Ecto neural progenitor cell (in vitro differentiated cells): ENCODE data around the gene PIP5K1A.
"Not testable (repeated sequence)": the region's sequence is repeated elsewhere in the genome, so short reads cannot be mapped to it uniquely, and the experiment has no call there.

Source experiments
- DNase-seq: peaks from one replicate; pipeline ENCODE4 v3.0.0-alpha.2; 2018; ENCODE audit warnings: low spot score

Gene PIP5K1A

DNA sequence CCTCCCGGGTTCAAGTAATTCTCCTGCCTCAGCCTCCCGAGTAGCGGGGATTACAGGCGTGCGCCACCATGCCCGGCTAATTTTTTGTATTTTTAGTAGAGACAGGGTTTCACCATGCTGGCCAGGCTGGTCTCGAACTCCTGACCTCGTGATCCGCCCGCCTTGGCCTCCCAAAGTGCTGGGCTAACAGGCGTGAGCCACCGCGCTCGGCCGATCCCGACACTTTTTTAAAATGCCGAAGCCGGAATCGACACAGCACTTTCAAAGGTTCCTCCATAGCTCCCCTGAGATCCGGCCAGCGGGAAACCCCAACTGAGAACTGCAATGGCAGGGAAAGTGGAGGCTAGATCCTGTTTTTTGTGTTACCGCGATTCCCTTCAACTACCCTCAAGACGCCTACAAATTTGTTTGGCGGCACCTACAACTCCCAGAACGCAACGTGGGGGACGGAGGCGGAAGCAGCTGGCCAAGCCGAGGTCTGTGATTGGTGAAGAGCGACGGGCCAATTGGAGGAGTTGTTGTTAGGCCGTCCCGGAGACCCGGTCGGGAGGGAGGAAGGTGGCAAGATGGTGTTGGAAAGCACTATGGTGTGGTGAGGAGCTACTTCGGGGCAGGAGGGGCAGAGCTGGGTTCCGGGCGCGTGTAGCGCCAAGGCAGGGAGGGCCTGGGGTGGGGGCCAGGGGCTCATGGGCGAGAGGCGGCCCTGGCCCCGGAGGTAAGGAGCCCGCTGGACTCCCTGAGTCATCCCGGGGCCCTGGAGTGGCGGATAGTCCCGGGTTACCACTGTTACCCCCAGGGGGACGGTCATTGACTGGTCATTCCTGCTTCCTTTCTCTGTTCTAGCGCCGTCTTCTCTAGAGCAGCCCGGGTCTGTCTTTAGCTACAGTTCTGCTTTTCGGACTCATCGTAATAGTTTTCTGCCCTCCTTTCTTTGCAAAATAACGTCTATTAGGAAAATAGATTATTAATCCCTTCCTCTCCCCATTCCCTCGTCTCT is 56.2 kb downstream of the PIP5K1A start, which contains the start of gene PSMD4:
PSMD4 (plus strand) TSS at position 518 of the 997 bp plus-strand sequence; CDS start at position 567, 49 bp downstream.
- DNase-seq, result peak; percentile 96

DNA sequence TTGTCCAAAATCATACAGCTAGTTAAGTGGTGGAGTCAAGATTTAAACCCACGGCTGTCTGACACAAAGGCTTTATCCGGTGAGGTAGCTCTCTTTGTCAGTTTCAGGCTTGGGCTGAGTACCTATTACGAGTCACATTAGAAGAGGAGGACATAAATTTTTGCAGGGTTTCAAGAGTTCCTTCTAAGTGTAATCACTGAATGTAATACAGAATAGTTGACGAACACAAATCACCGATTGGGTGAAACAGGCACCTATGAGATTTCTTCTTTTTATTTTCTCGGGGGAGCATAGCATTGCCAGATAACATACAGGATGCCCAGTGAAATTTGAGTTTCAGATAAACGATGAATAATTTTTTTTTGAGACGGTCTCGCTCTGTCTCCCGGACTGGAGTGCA is 57.0 kb downstream of the PIP5K1A start:
- DNase-seq, result no peak

DNA sequence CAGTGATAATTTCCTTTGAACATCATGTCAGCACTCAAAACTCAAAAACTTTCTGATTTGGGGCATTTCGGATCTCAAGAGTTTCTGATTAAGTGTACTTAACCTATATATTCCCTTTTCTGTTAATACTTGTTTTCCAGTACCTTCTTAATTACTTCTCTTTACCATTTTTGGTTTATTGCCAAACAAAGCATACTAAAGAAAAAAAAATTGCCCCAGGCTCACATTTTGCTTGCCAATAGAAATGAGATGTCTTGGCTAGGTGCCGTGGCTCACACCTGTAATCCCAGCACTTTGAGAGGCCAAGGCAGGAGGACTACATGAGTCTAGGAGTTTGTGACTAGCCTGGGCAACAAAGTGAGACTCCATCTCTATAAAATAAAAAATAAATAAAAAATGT is 61.0 kb downstream of the PIP5K1A start:
- no peak for DNase-seq

DNA sequence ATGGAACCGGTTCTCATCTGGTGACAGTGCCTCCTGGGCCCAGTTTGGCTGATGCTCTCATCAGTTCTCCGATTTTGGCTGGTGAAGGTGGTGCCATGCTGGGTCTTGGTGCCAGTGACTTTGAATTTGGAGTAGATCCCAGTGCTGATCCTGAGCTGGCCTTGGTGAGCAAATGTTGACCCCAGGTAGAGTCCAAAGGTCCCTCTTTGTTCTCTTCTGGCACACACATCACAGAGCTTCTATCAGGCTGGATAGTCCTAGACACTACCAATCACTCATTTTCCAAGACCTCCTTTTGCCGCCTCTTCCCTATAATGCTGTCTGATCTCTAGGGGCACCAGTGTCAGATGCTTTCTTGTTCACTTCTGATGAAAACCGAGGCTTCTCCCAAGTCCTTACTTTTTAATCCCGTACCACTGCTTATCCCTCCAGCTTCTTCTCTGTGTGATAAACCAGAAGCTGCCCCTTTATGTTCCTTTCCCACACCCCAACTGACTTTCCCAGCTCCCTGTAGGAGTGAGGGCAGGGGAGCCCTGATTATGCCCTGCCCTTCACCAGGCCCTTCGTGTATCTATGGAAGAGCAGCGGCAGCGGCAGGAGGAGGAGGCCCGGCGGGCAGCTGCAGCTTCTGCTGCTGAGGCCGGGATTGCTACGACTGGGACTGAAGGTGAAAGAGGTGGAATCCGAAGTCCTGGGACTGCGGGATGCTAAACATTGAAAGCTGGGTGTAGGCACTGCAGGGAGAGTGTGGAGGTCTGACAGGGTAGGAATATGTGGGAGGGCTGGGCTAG is 67.3 kb downstream of the PIP5K1A start:
- DNase-seq, result no peak

DNA sequence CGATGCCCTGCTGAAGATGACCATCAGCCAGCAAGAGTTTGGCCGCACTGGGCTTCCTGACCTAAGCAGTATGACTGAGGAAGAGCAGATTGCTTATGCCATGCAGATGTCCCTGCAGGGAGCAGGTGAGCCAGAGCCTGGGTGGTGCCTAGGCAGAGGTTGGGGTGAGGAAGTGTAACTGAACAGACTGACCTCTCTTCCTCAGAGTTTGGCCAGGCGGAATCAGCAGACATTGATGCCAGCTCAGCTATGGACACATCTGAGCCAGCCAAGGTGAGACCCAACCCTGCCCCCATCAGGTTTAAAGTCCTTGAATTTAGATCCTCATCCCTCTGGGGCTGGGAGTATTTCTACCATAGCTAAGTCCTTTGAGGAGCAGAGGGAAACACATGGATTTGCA is 68.0 kb downstream of the PIP5K1A start:
- no peak for DNase-seq

DNA sequence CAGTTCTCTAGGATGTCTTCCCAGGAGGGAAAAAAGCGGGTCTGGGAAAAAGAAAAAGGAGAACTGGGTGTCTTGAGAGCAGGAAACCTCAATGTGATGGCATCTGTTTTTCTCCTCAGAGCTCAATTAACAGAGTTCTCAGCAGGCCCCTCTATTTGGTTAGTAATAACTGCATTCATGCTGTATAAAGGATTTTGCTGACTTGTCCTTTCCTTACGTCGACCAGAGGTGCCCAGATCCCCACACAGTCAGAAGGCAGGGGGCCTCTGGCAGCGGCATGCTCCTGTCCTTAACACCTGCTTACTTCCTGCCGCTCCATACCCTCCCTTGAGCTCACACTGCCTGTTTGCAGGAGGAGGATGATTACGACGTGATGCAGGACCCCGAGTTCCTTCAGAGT is 68.5 kb downstream of the PIP5K1A start:
- no peak for DNase-seq

DNA sequence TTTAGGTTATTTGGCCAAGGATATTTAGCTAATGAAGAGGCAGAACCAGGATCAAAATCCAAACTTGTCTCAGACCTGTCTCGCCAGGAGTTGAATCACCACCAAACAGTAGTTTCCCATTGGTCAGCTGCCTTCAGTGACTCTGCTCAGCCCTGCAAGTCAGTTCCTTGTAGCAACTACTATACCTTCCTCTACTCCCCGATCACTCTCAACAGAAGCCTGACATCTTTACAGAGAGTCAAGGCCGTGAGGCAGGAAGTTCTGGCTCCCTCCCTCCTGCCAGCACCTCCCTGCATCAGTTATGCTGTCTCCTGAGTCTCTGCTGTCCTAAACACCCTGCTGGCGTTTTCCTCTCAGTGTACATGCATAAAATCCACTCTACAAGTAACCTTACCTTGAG is 69.4 kb downstream of the PIP5K1A start:
- DNase-seq, result no peak

DNA sequence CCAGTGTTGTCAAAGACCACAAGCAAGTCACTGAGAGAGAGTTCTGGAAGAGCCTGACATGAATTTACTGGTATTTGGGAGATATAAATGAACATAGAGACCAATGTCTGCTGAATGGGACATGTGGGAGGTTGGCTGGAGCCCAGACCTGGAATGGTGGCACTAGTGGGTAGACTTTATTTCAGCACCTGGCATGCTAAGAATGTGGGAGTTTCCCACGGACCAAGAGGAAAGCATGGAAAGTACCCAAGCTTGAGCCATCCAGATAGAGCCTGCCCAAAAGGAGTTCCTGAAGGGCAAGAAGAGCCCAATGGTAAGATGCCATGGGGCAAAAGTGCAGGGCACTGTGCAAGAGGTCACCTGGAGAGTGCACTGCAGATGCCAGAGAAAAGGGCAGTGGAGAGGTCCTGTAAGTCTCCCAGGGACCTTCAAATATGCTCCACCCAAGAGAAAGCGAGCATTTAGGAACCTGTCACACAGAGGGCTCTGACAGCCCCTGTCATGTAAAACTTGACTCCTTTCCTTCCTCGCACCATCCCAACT is 75.6 kb downstream of the PIP5K1A start:
- no peak for DNase-seq

DNA sequence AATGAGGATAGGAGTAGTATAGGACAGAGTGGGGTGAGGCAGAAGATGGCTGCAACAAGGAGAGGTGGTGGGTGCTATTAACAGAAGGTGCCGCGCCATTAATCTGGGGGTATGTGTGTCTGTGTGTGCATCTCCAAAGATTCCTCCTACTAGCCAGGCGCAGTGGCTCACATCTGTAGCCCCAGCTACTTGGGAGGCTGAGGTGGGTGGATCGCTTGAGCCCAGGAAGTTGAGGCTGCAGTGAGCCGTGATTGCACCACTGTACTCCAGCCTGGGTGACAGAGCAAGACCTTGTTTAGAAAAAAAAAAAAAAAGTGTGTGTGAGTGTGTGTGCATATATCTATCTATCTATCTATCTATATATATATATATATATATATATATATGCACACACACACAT is 77.0 kb downstream of the PIP5K1A start:
- not testable (repeated sequence) for DNase-seq

DNA sequence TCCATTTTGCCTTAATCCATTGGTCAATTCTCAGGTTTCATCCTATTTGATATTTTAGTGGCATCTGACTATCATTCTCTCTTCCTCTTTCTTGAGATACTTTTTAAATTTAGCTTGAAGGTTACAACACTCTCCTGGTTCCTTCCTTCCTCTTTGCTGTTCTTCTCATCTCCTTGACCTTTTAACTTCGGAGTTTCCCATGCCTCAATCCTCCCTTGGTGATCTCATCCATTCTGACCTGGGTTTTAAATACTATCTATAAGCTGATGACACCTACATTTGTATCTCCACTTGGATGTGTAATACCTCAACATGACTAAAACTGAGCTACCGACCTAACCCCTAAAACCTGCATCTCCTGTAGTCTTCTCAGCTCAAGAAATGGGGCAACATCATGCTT is 78.9 kb downstream of the PIP5K1A start:
- no peak for DNase-seq

DNA sequence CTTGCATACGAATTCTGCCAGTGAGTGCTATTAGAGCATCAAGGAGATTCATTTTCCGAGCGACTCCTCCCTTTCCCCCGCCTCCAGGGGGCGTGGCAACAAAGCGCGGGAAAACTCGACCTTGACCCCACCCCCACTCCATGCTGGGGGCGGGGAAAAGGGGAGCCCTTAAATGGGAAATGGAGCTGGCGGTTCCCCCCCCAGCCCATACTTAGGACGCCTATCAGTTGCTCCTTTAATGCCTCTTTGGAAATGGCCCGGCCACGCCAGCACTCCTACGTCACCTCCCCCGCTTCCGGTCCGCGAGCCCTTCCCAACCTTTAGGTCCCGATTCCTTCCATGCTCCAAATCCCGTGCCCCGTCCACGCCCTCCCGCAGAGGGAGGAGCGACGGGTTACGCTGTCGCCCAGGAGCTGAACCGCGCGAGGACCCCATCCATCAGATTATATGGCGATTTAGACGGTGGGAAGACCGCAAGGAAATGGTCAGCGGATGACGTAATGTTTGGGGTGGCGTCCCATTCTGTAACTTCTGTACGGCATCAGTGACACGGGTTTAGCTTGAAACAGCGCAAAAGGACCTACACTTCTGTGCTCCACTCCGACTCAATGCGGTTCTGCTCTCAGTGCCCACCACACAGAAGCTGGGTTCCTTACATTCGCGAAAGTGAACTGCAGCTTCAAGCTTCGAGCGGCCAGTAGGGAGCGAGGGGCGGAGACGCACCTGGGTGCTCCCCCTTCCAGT is 83.0 kb downstream of the PIP5K1A start:
- peak; percentile 96 for DNase-seq

DNA sequence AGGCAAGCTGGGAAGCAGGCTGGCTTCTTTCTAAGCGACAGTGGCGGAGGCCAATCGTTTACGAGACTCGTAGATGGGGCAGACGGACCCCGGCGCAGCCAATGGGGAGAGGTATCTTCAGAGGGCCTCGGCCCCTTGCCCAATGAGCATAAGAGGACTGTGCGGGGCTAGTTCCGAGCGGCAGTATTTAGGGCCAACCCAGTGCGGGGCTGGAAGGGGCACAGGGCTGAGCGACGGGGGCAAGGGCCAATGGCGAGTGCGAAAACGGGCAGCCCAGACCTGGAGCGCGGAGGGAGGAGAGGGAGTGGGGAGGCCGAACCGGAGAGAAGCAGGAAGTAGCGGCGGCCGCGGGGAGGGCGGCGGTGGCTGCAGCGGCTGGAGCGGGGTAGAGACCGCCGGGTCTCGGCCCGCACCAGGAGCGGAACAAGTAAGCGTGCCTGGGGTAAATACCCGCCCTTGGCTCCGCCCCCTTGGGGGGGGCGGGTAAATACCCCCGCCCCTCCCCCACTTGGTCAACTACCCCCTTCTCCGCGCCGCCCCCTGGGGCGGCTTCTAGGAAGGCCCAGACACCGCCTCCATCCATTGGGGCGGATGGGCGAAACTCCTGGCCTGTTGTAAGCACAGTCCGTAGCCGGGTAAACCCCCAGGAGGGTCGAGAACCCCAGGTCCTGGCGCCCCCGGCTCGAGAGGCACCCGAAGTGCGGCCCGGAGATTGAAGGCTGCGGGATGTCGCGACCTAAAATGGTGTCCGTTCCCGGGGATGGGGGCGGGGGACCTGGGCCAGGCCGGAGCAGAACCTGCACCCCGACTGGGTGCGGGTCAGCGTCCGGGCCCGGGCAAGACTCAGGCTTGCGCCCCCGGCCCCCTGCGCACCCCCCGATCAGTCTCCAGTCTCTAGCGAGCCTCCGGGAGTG is 83.9 kb downstream of the PIP5K1A start, which contains the start of gene ZNF687:
ZNF687 (plus strand) TSS at position 331 of the 914 bp plus-strand sequence. CDS start 3,993 bp downstream, outside the sequence.
- peak; percentile 100 for DNase-seq

DNA sequence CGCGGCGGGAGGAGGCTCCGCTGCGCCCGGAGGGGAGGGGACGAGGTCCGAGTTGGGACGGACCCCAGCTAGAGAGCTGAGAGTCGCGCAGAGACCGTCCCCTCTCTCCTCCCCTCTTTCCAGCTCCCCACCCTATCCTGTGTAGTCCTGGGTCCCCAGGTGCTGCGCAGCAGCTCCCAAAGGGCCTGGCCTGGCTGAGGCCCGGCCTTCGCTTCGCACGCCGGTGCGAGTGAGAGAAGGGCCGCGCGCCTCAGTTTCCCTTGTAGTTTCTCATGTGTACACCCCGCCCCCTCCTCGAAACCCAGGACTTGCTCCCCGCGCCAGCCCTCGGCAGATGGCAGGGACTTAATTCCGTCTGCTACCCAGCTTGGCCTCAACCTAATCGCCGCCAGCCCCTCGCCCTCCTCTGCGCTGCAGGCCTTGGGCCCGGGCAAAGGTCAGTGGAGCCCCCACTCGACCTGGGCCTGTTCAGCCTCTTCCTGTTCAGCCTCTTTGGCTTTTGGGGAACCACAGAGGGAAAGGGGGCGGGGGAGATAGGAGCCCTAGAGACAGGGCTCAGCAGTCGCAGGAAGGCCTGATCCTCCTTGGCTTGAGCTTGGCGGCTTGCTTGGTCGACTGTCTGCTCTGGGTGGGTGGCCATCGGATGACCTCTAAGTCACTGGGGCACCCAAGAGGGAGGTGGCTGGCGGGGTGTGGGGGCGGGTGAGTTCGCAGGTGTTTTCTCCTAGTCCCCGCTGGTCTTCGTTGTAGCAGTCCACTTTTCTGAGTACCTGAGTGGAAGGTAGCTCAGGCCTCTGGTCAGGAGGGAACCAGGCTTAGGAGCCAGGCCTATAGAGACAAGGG is 84.8 kb downstream of the PIP5K1A start:
- DNase-seq, result peak; percentile 62

DNA sequence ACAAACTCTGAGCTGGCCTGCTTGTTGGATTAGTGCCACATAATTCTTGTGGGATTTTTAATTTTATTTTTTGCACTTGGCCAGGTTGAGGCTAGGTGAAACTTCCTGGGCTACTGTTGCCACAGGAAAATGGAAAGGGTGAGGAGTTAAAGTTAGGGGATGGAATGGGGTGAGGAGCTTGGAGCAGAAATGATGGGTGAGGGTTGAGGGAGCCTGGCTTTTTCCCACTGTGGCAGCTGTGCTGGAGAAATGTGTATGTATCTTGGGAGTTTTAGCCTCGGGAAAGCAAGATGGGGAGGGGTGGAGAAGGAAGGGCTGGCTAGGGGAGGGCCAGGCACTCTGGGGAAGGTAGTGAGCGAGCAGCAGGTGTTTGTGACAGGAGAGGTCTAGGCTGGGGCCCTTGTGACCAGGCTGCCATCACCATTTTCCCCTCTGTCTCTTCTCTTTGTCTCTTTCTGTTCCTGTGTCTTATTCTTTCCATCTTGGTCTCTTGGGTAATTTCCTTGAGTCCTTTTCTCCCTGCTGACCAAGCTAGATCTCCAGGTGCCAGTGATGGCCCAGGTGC is 85.7 kb downstream of the PIP5K1A start:
- DNase-seq, result no peak

DNA sequence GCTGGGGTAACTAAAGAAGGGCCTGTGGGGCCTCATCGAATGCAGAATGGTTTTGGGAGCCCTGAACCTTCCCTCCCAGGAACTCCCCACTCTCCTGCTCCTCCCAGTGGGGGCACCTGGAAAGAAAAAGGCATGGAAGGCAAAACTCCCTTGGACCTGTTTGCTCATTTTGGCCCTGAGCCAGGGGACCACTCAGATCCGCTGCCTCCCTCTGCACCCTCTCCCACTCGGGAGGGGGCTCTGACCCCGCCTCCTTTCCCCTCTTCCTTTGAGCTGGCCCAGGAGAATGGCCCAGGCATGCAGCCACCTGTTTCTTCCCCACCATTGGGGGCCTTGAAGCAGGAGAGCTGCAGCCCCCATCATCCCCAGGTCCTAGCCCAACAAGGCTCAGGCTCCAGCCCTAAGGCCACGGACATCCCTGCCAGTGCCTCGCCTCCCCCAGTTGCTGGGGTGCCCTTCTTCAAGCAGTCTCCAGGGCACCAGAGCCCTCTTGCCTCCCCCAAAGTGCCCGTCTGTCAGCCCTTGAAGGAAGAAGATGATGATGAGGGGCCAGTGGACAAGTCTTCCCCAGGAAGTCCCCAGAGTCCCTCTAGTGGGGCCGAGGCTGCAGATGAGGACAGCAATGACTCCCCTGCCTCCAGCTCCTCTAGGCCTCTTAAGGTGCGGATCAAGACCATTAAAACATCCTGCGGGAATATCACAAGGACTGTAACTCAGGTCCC is 88.4 kb downstream of the PIP5K1A start:
- no peak for DNase-seq

DNA sequence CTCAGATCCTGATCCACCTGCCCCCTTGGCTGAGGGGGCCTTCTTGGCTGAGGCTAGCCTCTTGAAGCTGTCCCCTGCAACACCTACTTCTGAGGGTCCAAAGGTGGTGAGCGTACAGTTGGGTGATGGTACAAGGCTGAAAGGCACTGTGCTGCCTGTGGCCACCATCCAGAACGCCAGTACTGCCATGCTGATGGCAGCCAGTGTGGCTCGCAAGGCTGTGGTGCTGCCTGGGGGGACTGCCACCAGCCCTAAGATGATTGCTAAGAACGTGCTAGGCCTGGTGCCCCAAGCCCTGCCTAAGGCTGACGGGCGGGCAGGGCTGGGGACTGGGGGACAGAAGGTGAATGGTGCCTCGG is 89.0 kb downstream of the PIP5K1A start:
- DNase-seq, result no peak

DNA sequence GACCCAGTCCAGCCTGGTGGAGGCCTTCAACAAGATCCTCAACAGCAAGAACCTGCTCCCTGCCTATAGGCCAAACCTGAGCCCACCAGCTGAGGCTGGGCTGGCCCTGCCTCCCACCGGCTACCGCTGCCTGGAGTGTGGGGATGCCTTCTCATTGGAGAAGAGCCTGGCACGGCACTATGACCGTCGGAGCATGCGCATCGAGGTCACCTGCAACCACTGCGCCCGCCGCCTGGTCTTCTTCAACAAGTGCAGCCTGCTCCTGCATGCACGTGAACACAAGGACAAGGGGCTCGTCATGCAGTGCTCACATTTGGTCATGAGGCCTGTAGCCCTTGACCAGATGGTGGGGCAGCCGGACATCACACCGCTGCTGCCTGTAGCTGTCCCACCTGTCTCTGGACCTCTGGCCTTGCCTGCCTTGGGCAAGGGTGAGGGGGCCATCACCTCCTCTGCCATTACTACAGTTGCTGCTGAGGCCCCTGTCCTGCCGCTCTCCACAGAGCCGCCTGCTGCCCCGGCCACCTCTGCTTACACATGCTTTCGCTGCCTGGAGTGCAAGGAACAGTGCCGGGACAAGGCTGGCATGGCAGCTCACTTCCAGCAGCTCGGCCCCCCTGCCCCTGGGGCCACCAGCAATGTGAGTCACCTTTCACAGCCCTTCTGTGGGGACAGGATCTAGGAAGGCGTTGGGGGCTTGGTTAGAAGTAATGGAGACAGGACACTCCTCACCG is 89.6 kb downstream of the PIP5K1A start:
- DNase-seq, result no peak

DNA sequence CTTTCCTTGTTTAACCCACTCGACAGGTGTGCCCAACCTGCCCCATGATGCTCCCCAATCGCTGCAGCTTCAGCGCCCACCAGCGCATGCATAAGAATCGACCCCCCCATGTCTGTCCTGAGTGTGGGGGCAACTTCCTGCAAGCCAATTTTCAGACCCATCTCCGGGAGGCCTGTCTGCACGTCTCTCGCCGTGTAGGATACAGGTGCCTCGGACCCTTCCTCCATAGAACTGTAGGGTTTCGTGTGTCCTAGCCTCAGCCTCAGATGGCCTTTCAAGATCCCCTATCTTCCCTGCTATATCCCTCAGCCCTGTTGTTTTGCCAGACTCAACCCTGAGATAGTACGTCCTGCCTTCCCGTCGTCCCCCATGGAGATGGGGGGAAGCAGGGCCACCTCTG is 90.2 kb downstream of the PIP5K1A start:
- DNase-seq, result no peak
